Mesendoderm (in vitro differentiated cells): ENCODE data around the gene FHIP1A.

ENCODE experiments used
- DNase-seq: peaks from one replicate; pipeline ENCODE4 v3.0.0; 2013
- H2AK5ac ChIP-seq: 2 replicates; pipeline ENCODE4 v1.6.1; 2013; ENCODE audit warnings: low read length, inconsistent platforms
- H2BK120ac ChIP-seq: 2 replicates; pipeline ENCODE4 v1.6.1; 2013; ENCODE audit warnings: low read depth, mild to moderate bottlenecking, low read length, moderate library complexity, mixed read lengths
- H2BK15ac ChIP-seq: replicated peaks from 2 replicates; pipeline ENCODE4 v1.6.1; 2013; ENCODE audit warnings: low read depth, mild to moderate bottlenecking, moderate library complexity
- H2BK5ac ChIP-seq: 2 replicates; pipeline ENCODE4 v1.6.1; 2013; ENCODE audit warnings: low read length, inconsistent platforms
- H3K18ac ChIP-seq: 2 replicates; pipeline ENCODE4 v1.6.1; 2013; ENCODE audit warnings: mild to moderate bottlenecking, low read length, mixed read lengths
- H3K23ac ChIP-seq: one replicate; pipeline ENCODE4 v1.6.1; 2013; ENCODE audit warnings: low read length
- H3K27ac ChIP-seq: 2 replicates; pipeline ENCODE4 v1.5.1; 2013; ENCODE audit warnings: low read depth, mild to moderate bottlenecking, inconsistent platforms, low read length, moderate library complexity
- H3K27me3 ChIP-seq: 2 replicates; pipeline ENCODE4 v1.6.1; 2013; ENCODE audit warnings: low read length, control low read depth, mild to moderate bottlenecking, inconsistent platforms; ENCODE audit not compliant: insufficient read depth, poor library complexity
- H3K36me3 ChIP-seq: 2 replicates; pipeline ENCODE4 v1.6.1; 2013; ENCODE audit warnings: low read length, inconsistent platforms; ENCODE audit not compliant: control insufficient read depth, insufficient read depth
- H3K4ac ChIP-seq: one replicate; pipeline ENCODE4 v1.6.1; 2013; ENCODE audit warnings: low read depth, mild to moderate bottlenecking, low read length, moderate library complexity
- H3K4me1 ChIP-seq: 2 replicates; pipeline ENCODE4 v1.6.1; 2013; ENCODE audit warnings: low read depth, low read length, inconsistent platforms; ENCODE audit not compliant: control insufficient read depth
- H3K4me2 ChIP-seq: 2 replicates; pipeline ENCODE4 v1.6.1; 2013; ENCODE audit warnings: low read length
- H3K4me3 ChIP-seq: 2 replicates; pipeline ENCODE4 v1.5.1; 2013; ENCODE audit warnings: mild to moderate bottlenecking, low read length
- H3K56ac ChIP-seq: one replicate; pipeline ENCODE4 v1.6.1; 2013; ENCODE audit warnings: low read length
- H3K79me1 ChIP-seq: 2 replicates; pipeline ENCODE4 v1.6.1; 2013; ENCODE audit warnings: low read length, inconsistent platforms
- H3K79me2 ChIP-seq: 2 replicates; pipeline ENCODE4 v1.6.1; 2013; ENCODE audit warnings: mild to moderate bottlenecking, low read length; ENCODE audit not compliant: control insufficient read depth, insufficient read depth
- H3K9ac ChIP-seq: 2 replicates; pipeline ENCODE4 v1.6.1; 2013; ENCODE audit warnings: low read length, inconsistent platforms
- H4K5ac ChIP-seq: one replicate; pipeline ENCODE4 v1.6.1; 2013; ENCODE audit warnings: low read length
- H4K8ac ChIP-seq: one replicate; pipeline ENCODE4 v1.6.1; 2013; ENCODE audit warnings: low read depth, mild to moderate bottlenecking, control low read depth, low read length, moderate library complexity
- WGBS: extraction: QIAGEN DNeasy Blood & Tissue Kit; methylation state at CpG from one replicate; pipeline ENCODE4 v1.1.7; 2013; ENCODE audit warnings: low lambda C conversion rate, missing lambda C conversion rate; ENCODE audit not compliant: insufficient coverage; ENCODE audit errors: extremely low coverage; 5-methylcytosine and 5-hydroxymethylcytosine counted together

FHIP1A gene

DNA sequence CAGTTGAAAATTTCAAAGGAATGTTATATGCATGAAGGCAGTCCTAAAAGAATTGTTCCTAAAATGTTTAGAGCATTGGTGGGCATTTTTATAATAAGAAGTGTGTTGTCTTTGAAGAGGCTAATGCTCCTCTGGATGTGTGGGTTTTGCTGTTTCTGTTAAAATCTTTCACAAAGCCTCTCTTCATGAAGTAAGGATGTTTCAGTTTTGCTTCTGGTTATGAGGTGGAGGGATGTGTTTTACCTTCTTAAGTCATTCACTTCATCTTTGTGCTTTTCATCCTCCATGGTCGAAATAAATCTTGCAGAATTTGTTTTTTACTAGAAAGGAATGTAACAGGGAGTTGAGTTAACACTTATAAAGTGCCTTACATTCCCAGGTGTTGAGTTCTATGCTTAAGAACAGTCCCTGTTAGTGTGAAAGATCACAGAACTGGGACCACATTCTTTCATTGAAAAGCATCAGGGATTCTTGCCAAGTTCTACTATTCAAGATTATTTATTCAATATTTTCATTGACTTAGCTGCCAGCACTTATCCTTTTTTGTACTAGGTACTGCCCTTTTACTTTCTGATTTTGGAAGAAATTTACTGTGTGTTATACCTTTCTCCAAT is 21.1 kb downstream of the FHIP1A start:
- H3K27ac ChIP-seq = no peak overlapping the region
- no peak overlapping the region for H3K56ac ChIP-seq
- no CpG with 5 or more reads among the region's 1 CpG for WGBS
- no peak overlapping the region for H2BK5ac ChIP-seq
- no peak overlapping the region for H3K4me3 ChIP-seq
- H3K4me1 ChIP-seq = peaks cover 17% of the 10 kb centered on the region
- no peak overlapping the region for H2AK5ac ChIP-seq
- no peaks in the 10 kb centered on the region for H3K36me3 ChIP-seq
- H4K5ac ChIP-seq = no peak overlapping the region
- H3K79me2 ChIP-seq = no peaks in the 10 kb centered on the region
- no peak overlapping the region for H2BK15ac ChIP-seq
- H3K18ac ChIP-seq = no peak overlapping the region
- peak; percentile 67 for DNase-seq
- H3K23ac ChIP-seq = no peak overlapping the region
- H3K27me3 ChIP-seq = no peaks in the 10 kb centered on the region
- no peak overlapping the region for H3K4me2 ChIP-seq
- H3K79me1 ChIP-seq = peaks cover 2% of the 10 kb centered on the region
- H3K9ac ChIP-seq = no peak overlapping the region
- no peak overlapping the region for H3K4ac ChIP-seq
- no peak overlapping the region for H4K8ac ChIP-seq
- no peak overlapping the region for H2BK120ac ChIP-seq

DNA sequence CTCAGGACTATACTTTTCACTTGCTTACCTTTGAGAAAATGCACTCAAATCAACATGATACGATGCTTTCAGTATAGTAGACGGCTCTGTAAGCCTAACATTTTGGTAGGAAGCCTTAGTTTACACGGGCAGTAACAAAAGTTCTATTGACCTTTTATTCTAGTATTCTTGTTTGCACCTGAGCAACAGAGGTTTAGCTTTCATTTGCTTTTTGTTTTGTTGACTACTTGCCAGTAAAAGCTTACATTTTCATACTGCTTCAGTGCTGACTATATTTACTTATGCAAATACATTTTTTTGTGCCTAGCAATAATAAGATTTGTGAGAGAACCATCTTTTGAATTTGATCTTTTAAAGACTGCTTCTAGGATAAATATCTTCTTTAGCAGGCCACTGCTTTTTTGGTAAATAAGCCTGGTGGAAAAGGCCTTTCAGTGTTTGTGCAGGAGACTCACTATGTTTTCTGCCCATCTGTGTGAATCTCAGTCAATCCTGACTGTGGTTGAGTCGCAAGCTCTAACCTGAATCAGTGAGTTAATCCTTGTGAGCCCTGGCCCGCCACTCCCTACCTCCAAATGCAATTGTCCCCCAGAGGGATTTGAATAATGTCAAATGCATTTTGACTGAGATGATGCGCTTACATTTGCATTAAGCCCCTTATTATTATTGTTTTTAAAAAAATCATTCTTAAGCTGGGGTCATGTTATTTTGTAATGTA is 21.9 kb downstream of the FHIP1A start:
- Histone ChIP-seq H2BK5ac (no peak overlapping the region), H3K36me3 (no peaks in the 10 kb centered on the region), H3K79me1 (peaks cover 2% of the 10 kb centered on the region), H4K5ac (no peak overlapping the region), H2AK5ac (no peak overlapping the region), H3K4ac (no peak overlapping the region), H3K23ac (no peak overlapping the region), H3K27me3 (no peaks in the 10 kb centered on the region), H3K27ac (no peak overlapping the region), H2BK120ac (peak overlapping the region; percentile 28), H3K9ac (no peak overlapping the region), H4K8ac (no peak overlapping the region), H3K79me2 (no peaks in the 10 kb centered on the region), H3K56ac (no peak overlapping the region), H3K4me1 (peaks cover 17% of the 10 kb centered on the region), H3K4me2 (no peak overlapping the region), H2BK15ac (no peak overlapping the region), H3K18ac (no peak overlapping the region), H3K4me3 (no peak overlapping the region)
- no CpG with 5 or more reads among the region's 6 CpGs for WGBS
- peak; percentile 46 for DNase-seq

DNA sequence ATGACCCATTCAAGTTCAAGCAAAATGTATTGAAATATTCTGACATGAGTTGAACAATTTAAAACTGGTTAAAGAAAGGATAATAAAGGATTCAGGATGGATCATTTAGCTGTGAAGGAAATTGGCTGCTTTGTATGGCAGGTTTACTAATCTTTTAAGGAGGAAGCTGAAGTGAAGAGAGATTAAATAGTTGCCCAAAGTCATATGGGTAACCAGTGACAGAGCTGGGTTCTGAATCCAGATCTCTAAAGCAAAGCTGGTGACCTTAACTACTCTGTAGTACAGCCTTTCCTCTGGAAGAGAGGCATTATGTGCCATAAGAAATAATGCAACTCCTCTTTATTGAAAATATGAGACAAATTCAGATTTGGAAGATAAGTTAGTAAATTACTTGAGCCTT is 22.8 kb downstream of the FHIP1A start:
- H3K79me1 ChIP-seq = peaks cover 2% of the 10 kb centered on the region
- no peak overlapping the region for H3K27ac ChIP-seq
- no peak for DNase-seq
- no peak overlapping the region for H4K8ac ChIP-seq
- H3K9ac ChIP-seq = no peak overlapping the region
- no peaks in the 10 kb centered on the region for H3K36me3 ChIP-seq
- H2BK120ac ChIP-seq = no peak overlapping the region
- no peak overlapping the region for H3K4ac ChIP-seq
- no peak overlapping the region for H2AK5ac ChIP-seq
- no peak overlapping the region for H4K5ac ChIP-seq
- no peak overlapping the region for H3K56ac ChIP-seq
- peaks cover 17% of the 10 kb centered on the region for H3K4me1 ChIP-seq
- H3K4me2 ChIP-seq = no peak overlapping the region
- no peaks in the 10 kb centered on the region for H3K79me2 ChIP-seq
- H3K4me3 ChIP-seq = no peak overlapping the region
- no peak overlapping the region for H3K18ac ChIP-seq
- H2BK5ac ChIP-seq = no peak overlapping the region
- no peak overlapping the region for H2BK15ac ChIP-seq
- no peaks in the 10 kb centered on the region for H3K27me3 ChIP-seq
- no peak overlapping the region for H3K23ac ChIP-seq

DNA sequence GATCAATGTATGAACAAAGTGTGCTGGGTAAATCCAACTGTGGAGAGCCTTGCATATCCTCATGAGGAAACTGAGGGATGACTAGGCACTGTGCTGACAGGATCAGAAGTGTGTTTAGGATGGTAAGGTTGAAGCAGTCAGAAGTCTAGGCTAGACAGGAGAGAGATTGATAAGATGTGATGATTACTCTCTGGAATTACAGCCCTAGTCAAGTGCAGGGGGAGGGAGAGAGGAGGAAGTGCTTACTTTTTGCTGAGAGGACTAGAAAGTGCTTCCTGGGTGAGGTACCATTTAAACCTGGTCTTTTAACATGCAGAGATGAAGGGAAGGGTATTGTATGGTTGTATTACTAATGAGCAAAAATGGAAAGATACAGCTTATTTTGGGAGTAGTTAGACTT is 23.7 kb downstream of the FHIP1A start:
- Histone ChIP-seq H2BK120ac (no peak overlapping the region), H3K27ac (no peak overlapping the region), H3K9ac (no peak overlapping the region), H3K4me1 (peaks cover 17% of the 10 kb centered on the region), H3K36me3 (no peaks in the 10 kb centered on the region), H3K79me1 (peaks cover 2% of the 10 kb centered on the region), H4K8ac (no peak overlapping the region), H3K4ac (no peak overlapping the region), H3K79me2 (no peaks in the 10 kb centered on the region), H2AK5ac (no peak overlapping the region), H3K23ac (no peak overlapping the region), H3K4me2 (no peak overlapping the region), H3K4me3 (no peak overlapping the region), H3K27me3 (no peaks in the 10 kb centered on the region), H4K5ac (no peak overlapping the region), H2BK15ac (no peak overlapping the region), H2BK5ac (no peak overlapping the region), H3K18ac (no peak overlapping the region), H3K56ac (peak overlapping the region; percentile 31)
- no peak for DNase-seq

DNA sequence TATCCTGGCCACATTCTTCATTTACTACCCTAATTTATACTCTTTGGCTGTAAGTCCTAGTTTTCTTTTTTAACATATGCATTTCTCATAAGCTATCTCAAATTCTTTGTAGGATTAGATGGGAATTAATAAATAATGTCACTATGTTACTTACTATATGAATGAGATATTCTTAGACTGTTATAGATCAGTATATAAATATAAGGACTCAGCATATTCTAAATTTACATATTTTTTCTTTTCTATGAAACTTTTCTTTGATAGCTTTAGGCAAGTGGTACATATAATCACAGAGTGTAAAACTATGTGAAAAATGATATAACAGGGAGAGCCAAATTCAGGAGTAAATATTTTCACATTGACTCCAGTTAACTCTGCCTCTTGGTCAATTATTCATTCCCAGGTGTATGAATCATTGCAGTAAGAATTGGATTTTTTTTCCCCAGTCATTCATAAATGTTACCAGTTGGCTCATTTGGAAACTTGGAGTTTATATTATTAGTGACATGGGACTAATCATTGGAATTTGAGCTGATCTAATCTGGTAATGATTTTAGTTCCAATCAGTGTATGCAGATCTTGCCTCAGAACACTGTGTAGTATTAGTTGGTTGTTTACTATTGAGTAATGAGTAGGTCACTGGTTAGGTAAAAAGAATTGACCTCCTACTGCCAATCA is 25.3 kb downstream of the FHIP1A start:
- no peak overlapping the region for H2BK5ac ChIP-seq
- H3K23ac ChIP-seq = no peak overlapping the region
- no peaks in the 10 kb centered on the region for H3K27me3 ChIP-seq
- DNase-seq = no peak
- no peak overlapping the region for H3K4me2 ChIP-seq
- no peak overlapping the region for H3K4ac ChIP-seq
- H3K18ac ChIP-seq = no peak overlapping the region
- peaks cover 2% of the 10 kb centered on the region for H3K79me1 ChIP-seq
- no peaks in the 10 kb centered on the region for H3K79me2 ChIP-seq
- no peak overlapping the region for H3K9ac ChIP-seq
- no peak overlapping the region for H3K56ac ChIP-seq
- no peak overlapping the region for H4K8ac ChIP-seq
- no peaks in the 10 kb centered on the region for H3K36me3 ChIP-seq
- H3K4me3 ChIP-seq = no peak overlapping the region
- H3K27ac ChIP-seq = no peak overlapping the region
- H4K5ac ChIP-seq = no peak overlapping the region
- no peak overlapping the region for H2BK120ac ChIP-seq
- H2BK15ac ChIP-seq = no peak overlapping the region
- peaks cover 17% of the 10 kb centered on the region for H3K4me1 ChIP-seq
- H2AK5ac ChIP-seq = no peak overlapping the region
